ENCODE data around the gene DOCK2. TPM values are rescaled to one million over a fixed set of nuclear protein-coding genes. Genes with fewer than 3 reads are reported as not detected.
A peak's percentile ranks its signal among the peaks of the same experiment; 100 is the strongest.
"Not testable (repeated sequence)": the region's sequence is repeated elsewhere in the genome, so short reads cannot be mapped to it uniquely, and the experiment has no call there.

DOCK2 gene
- total and polyA plus RNA-seq, 8 donors = 0.73 to 15.6 (median 1.7) TPM

DNA sequence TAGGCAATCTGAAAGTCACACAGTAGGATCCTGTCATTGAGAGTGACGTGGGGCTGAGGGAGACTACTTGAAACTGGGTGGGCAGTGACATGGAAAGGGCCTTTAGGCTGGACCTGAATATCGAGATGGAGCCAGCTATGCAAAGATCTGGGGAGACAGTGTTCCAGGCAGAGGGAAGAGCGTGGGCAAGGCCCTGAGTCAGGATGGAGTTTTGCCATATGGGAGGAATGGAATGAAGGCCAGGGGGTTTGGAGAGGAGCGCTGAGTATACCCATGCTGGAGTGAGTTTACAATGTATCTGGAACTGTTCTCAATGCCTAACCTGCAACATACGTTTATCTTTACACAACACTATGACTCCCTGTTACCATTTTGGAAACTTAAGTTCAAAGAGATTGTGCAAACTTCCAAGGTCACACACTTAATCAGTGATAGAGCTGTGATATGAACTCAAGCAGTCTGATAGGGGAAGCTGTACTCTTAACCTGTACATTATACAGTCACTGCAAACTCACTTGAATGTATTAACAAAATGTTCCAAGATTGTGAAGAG is 309.7 kb downstream of the DOCK2 start:
- FAIRE-seq = no peak
- Histone ChIP-seq H3K9me3 (no peaks in the 10 kb centered on the region), H3K4me1 (no peaks in the 10 kb centered on the region), H3K4me3 (no peak overlapping the region), H3K27me3 (no peaks in the 10 kb centered on the region), H3K36me3 (no peaks in the 10 kb centered on the region), H3K27ac (no peak overlapping the region)
- no peak for ATAC-seq
- TF ChIP-seq, protein P1, sequence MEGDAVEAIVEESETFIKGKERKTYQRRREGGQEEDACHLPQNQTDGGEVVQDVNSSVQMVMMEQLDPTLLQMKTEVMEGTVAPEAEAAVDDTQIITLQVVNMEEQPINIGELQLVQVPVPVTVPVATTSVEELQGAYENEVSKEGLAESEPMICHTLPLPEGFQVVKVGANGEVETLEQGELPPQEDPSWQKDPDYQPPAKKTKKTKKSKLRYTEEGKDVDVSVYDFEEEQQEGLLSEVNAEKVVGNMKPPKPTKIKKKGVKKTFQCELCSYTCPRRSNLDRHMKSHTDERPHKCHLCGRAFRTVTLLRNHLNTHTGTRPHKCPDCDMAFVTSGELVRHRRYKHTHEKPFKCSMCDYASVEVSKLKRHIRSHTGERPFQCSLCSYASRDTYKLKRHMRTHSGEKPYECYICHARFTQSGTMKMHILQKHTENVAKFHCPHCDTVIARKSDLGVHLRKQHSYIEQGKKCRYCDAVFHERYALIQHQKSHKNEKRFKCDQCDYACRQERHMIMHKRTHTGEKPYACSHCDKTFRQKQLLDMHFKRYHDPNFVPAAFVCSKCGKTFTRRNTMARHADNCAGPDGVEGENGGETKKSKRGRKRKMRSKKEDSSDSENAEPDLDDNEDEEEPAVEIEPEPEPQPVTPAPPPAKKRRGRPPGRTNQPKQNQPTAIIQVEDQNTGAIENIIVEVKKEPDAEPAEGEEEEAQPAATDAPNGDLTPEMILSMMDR (IDR thresholded peaks at IDR 0.05) = no peak
- intact Hi-C loops (cut with DNase I) = no loop called here
- 73 to 76% methylated on average over 5 of the region's 5 CpGs for WGBS, 2 donors
- no peak for DNase-seq

DNA sequence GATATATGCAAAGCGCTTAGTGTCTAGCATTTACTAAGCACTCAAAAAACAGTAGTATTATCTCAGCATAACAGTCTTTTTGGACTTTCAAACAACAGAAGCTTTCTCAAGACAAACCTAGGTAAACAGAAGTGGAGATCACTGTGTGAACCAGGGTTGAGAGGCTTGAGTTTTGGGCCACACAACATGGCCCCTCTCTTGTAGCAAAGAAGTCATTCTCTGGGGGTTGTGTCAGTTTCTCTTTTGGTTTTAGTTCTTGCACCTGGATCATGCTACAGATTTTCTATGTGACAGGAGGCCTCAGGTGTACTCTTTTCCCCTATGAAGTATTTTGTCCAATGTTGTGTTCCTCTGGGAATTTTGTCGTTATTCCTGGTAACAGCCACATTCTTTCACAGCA is 313.3 kb downstream of the DOCK2 start:
- intact Hi-C loops (cut with DNase I) = no loop called here
- FAIRE-seq = no peak

DNA sequence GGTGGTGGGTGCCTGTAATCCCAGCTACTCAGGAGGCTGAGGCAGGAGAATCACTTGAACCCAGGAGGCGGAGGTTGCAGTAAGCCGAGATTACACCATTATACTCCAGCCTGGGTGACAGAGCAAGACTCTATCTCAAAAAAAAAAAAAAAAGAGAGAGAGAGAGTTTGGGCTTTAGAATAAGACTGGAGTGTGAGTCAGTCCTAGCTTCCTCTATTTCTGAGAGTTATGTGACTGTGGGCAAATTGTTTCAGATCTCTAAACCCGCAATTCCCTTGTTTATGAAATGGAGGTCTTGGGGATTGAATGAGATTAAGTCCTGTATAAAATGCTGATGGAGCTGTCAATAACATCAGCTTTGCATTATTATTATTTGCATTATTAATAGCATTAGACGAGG is 316.1 kb downstream of the DOCK2 start:
- intact Hi-C loops (cut with DNase I); H3K27ac ChIP-seq; H3K36me3 ChIP-seq; H3K4me3 ChIP-seq; H3K4me1 ChIP-seq; H3K27me3 ChIP-seq; DNase-seq; H3K9me3 ChIP-seq; FAIRE-seq: not testable (repeated sequence)
- peak in 1 of 4 donors; percentile 35 for ATAC-seq
- 70 to 71% methylated on average over 4 of the region's 4 CpGs for WGBS, 2 donors

More for the DNA sequence above, 313.3 kb downstream of the DOCK2 start:
- Histone ChIP-seq H3K4me3 (no peak overlapping the region), H3K27ac (no peak overlapping the region), H3K27me3 (no peaks in the 10 kb centered on the region), H3K4me1 (no peaks in the 10 kb centered on the region), H3K36me3 (no peaks in the 10 kb centered on the region), H3K9me3 (no peaks in the 10 kb centered on the region)
- ATAC-seq = no peak
- 76 to 84% methylated on average over 2 of the region's 2 CpGs for WGBS, 2 donors
- no peak for DNase-seq
- TF ChIP-seq, protein P1 (IDR thresholded peaks at IDR 0.05) = no peak

DNA sequence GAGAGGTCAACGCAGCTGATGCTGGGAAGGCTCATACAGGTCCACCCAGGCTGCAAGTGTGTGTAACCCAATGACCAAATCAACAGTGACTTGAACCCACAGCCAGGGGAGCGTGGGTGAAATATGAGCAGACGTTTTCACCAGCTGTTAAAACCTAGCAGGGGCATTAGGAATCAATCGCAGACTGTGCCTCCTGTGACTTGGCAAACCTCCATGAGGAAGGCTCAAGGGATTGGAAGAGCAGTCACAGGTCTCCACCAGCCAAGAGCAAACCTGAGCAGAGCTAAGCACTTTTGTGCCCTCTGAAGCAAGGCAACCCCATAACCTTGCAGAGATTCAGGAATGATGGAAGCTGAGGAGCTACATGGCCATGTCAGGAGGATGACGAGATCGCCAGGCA is 317.7 kb downstream of the DOCK2 start:
- Histone ChIP-seq H3K4me1 (no peaks in the 10 kb centered on the region), H3K27me3 (no peaks in the 10 kb centered on the region), H3K36me3 (no peaks in the 10 kb centered on the region), H3K4me3 (no peak overlapping the region), H3K27ac (no peak overlapping the region), H3K9me3 (no peaks in the 10 kb centered on the region)
- FAIRE-seq = no peak
- TF ChIP-seq, protein P1 (IDR thresholded peaks at IDR 0.05) = no peak
- WGBS, 2 donors = 55 to 63% methylated on average over 6 of the region's 6 CpGs
- no peak for ATAC-seq
- intact Hi-C loops (cut with DNase I) = no loop called here
- DNase-seq = no peak

DNA sequence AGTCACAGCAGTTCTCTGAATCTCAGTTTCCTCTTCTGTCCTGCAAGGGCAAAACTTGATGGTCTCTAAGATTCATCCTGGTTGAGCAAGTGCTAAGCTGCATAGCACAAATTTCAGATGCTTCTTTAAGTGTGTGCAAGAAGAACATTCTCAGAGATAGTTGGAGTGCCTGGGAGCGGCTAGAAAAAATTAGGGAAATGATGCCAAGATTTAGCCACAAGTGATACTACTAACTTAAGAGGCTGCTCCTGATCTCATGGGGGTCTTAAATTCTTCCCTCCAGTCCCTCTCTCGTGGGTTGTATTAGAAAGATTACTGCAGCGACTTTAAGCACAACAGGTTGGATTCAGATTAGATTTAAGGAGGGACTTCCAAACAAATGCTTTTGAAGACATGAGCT is 319.1 kb downstream of the DOCK2 start:
- no peak for ATAC-seq
- no peak for DNase-seq
- intact Hi-C loops (cut with DNase I) = no loop called here
- TF ChIP-seq, protein P1 (IDR thresholded peaks at IDR 0.05) = no peak
- no peak overlapping the region for H3K4me3 ChIP-seq
- no peaks in the 10 kb centered on the region for H3K27me3 ChIP-seq
- whole genome bisulfite sequencing, 2 donors = 64 to 67% methylated on average over 3 of the region's 3 CpGs
- H3K9me3 ChIP-seq = no peaks in the 10 kb centered on the region
- no peaks in the 10 kb centered on the region for H3K4me1 ChIP-seq
- H3K27ac ChIP-seq = no peak overlapping the region
- FAIRE-seq = no peak
- no peaks in the 10 kb centered on the region for H3K36me3 ChIP-seq
